HG03039 (cell line): ENCODE results near the gene ELOB.
"Not testable (repeated sequence)": the region's sequence is repeated elsewhere in the genome, so short reads cannot be mapped to it uniquely, and the experiment has no call there.

Source experiments
- ATAC-seq: cut with Tn5 transposase; IDR thresholded peaks from one replicate; pipeline ENCODE4 v1.9.1; 2021; ENCODE audit warnings: mild to moderate bottlenecking, moderate library complexity; ENCODE audit not compliant: unreplicated experiment

The ELOB gene

GRCh38 chr16:2724816-2725348 lies 52.2 kb downstream of the ELOB start:
- ATAC-seq = no peak

DNA sequence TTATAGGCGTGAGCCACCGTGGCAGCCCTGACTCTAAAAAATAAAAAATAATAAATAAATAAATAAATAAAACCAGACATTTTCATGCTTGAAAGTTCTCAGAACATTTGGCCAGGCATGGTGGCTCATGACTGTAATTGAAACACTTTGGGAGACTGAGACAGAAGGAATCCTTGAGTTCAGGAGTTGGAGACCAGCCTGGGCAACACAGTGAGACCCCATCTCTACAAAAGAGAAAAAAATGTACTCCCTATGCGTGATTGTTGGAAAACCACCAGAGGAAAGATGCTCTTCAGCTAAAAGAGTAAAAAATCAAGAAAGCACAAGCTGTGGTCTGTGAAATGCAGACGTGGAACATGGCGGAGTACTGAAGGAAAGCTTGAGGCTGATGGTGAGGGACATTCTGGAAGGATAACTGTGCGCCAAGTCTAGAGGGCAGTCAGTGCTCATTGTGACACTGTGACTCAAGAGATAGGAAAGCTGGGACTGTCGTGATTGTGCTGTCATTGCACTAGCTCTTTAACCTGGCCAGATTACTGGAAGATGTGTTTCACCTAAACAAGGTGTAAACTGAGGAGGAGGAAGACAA lies 52.9 kb downstream of the ELOB start:
- no peak for ATAC-seq

GRCh38 chr16:2721634-2722173 lies 55.4 kb downstream of the ELOB start:
- ATAC-seq = not testable (repeated sequence)
